Measurements from ENCODE around the gene TBL2.
"Not testable (repeated sequence)": the region's sequence is repeated elsewhere in the genome, so short reads cannot be mapped to it uniquely, and the experiment has no call there.

TBL2 gene

DNA sequence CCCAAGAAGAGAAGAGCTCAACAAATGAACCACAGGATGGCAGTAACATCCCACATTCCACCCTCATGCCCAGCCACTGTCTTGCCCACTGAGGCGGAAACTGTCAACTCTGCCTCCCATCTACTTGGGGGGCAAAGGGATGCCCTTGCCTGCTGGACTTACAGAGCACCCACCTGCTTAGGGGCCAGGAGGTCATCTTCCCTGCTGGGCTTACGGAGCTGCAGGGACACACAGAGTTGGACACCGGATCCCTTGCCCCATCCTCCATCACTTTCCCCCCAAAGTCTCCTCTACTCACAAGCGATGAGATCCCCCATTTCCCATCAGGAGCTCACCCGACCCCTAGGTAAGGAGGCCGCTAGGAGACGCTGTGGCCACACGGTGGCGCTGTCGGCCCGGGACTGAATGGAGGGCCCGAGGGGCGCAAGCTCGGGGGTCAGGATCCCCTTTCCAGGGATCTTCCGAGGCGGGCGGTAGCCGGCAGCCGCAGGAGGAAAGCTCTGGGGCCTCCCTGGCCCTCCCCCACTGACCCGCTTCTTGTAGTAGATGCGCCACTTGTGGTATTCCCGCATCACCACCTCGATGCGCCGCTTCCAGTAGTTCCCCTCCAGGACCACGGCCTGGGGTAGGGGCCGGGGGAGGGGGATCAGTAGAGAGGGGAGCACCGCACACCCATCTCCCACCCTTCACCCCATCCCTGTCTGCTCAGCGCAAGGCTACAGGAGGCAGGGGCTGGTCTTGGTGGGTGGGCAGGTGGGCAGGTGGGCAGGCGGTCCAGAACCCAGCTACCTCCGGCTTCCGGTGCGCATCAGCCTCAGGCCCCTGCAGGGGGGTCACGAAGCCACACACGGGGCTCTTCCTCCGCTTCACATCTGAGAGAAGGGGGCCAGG lies 28.7 kb upstream of the TBL2 start:
- DNase-seq (ENCODE audit: low read depth in 2 of 2): peak; percentile 43 to 70

DNA sequence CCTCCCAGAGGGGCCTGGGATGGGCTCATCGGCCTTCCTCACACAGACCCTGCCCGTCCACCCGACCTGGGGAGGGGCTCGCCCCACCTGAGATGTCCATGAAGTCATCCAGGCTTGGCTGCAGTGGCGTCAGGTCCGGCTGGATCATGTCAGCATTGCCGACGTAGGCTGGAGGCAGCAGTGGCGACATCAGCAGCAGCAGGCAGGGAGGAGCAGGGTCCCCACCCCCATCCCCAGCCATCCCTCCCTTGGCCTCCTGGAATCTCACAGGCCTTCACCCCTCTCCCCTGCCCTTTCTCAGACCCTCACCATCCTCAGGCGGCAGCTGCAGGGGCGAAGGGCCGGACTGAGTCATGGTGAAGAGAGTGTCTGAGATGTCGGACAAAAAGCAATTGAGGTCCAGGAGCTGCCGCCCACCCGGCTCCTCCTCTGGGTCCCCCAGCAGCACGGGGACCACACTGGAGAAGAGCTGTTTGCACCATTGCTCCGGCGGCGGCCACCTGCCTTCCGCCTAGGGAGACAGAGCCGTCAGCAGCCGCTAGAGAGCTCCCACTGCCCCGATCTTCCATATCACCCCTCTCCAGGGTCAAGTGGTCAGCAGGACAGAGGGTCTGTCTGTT lies 27.3 kb upstream of the TBL2 start:
- DNase-seq (ENCODE audit: low read depth in 2 of 2): no peak

DNA sequence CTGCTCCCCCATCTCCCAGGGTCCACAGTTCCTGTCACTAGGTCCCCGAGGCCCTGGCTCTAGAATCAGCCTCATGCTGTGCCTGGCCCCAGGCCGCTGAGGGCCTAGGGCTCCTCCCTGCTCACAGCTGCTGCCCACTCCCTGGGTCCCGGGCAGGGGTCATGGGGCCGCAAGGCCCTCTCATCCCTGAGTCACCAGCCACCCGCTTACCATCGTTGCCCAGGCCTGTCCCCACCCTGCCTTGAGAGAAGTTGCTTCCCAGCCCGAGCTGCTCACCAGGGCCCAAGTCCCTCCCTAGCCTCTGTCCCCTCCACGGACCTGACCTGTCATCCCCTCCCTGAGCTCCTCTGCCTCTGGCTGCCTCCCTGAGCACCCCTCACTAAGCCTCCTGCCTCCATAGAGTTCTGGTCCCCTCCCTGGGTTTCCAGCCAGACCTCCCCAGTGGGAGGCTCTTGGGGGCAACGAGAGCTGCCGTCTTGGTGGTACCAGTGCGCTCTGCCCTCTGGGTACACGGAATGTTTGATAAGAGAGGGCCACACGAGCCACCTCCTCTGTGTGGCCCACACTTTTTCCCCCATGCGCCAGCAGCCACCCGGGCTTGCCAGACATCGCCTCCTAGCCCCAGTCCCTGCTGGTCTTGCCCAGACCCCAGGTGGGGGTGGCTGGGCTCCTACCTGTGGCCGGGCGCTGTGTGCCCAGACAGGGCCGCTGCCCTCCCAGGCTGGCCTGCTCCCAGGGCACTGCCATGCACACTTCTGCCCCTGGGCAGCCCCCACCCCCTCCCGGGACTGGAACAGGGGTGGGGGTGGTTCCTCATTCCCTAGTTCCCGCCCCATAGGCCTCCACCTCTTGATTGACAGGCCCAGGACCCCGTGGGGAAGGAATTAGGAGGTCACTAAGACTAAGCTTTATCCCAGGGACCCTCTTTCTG lies 24.6 kb upstream of the TBL2 start:
- DNase-seq (ENCODE audit: low read depth in 2 of 2): no peak

DNA sequence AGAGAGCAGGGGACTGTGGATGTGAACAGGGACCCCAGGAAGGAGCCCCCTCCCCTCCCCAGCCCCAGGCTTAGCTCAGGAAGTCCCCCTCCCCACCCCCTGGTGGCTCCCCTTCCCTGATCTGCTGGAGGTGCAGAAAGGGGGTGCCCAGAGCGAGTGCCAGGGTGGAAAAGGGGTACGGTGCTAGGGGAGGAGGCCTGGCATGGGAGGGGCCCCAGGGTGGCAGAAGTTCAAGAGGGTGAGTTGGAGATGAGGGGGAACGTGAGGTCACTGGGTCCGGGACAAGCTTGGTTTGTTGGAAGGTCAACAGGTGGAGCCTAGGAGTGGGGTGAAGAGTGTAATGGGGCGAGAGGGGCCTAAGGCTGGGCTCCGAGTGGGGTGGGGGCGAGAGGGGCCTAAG lies 21.5 kb upstream of the TBL2 start:
- DNase-seq (ENCODE audit: low read depth in 2 of 2): no peak

DNA sequence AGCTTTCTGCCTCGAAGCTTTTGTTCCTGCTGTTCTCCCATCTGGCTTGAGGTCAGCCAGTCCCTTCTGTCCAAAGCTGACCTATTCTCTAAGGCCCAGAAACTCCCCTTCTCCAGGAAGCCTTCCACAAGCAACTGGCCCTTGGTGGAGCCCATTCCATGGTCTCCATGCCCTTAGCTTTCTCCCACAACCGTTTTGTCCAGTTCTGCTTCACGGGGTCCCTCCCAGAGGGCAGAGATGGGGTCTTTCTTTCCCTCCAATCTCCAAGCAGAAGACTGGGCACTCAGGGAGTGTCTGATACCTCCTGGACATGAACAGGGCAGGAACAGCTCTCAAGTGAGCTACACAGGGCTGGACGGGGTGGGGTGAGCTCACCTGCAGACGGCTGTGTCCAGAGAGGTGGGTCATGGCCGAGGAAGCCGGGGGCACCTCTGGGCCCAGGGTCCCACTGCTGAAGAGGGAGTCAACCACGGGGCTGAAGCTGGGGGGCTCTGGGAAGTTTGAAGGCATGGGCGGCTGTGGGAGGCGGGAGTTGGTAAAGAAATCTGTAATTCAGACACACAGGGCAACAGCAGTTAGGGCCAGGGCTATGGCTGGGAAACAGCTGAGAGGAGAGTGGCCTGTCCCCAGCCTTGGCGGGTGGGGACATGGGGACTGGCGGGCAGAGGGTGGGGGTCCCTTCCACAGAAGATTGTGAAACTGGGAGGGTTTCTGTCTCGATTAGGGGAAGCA lies 20.9 kb upstream of the TBL2 start:
- no peak for DNase-seq (ENCODE audit: low read depth in 2 of 2)

DNA sequence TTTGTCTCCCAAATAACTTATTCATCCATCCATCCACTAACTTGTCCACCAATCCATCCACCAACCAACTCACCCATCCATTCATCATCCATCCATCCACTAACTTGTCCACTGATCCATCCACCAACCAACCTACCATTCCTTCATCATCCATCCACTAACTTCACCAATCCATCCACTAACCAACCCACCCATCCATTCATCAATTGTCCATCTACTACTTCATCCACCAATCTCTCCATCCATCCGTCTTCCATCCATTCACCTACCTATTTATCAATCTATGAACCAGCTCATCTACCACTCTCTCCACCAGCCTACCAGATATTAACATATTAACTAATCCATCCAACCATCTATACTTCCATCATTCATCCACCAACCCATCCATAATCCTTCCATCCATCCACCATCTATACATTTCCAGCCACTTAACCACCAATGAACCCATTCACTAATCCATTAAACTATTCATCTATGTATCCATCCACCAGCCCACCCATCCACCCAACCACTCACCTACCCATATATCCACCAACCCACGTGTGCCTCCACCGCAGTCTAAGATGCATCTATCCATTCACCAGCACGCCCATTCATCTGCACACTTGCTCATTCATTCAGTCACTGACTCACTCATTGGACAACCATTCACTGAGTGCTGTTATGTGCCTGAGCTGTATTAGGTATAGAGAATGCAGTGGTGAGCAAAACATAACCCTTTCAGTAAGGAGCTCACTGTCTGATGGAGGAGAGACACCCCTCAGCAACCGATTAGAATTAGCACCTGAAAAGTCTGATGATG lies 19.8 kb upstream of the TBL2 start:
- DNase-seq (ENCODE audit: low read depth in 2 of 2): no peak

DNA sequence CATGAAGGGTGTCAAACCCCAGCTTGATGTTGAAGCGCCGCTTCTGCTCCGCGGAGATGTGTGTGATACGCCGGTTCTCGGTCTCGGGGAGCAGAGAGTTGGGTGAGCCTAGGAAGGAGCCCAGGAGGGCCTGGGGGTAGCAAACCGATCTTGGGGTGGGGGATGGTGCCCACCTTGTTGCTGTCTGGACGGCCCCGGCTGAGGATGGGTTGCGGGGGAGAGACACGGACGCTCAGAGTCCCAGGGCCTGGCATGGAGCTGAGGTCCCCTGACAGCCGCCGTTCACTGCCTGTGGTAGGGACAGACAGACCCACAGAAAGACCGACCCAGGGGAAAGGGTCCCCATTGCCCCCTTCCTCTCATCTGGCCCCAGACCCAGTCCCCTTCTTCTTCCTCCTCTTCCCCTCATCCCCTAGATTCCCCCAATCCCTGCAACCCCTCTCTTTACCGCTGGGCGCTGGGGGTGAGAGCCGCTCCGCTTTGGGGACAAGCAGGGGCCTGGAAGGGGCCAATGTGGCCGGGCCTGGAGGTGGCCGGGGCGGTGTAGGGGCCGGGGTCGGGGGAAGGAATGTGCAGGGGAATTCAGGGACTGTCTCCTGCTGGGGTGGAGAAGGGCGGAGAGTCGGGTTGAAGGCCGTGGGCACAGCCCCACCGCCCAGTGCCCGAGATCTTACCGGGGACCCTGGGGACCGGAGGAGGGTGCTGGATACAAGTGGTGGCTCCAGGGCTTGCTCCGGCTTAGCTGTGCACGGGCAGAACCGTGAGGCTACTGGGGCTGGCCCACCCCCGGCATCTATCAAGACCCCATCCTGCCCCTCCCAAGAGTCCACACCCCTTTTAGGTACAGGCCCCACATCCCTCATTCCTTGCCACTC lies 18.0 kb upstream of the TBL2 start:
- DNase-seq (ENCODE audit: low read depth in 2 of 2): no peak

DNA sequence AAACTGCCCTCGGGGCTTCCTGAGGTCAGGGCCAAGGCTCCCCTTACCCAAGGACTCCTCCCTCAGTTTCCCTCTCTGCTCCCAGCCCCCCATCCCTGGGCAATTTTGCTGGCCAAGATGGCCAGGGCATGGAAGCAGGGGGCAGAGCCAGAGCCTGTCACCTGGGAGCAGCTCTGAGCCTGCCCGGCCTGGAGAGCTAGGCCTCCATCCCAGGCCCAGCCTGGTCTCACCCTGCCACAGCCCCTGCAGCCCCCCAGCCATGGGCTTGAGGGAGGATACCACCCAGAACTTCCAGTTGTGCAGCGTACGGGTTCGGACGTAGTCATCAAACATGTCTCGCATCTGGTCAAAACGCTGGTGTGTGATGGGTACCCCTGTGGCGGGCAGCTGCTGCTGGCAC lies 17.0 kb upstream of the TBL2 start:
- no peak for DNase-seq (ENCODE audit: low read depth in 2 of 2)

DNA sequence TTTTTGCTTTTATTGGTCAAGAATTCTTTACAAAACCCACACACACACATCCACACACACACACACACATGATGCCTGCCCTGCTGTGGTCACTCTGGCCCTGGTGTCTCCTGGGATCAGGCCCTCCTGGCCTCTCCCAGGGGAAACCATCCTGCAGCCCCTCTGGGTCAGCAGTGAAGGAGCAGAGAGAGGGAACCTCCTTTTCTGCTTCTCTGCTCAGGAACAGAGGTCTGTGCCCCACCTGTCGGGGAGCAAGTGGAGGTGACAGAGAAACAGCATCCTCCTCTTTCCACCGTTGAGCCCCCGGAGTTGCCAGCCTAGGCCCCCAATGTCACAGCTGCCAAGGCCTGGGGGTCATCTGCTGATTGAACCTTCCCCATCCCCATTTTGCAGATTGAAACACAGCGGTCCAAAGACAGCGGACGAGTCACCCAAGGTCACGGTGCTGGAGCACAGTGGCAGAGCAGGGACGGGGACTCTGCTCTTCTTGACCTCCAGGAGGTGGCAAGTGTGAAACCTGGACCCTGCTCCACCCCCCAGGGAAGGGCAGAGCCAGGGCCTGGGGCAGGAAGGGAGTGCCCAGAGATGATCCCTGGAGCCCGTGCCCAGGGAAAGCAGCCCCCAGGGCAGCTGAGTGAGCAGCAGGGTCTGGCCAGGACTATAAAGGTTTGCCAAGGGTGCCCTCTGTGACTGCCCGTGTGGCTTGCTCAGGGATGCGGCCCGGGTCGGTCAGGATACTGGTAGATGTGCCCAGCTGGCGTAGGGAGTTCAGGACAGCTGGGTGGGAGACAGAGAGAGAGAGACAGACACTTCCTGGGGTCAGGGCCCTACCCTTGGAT lies 15.0 kb upstream of the TBL2 start:
- no peak for DNase-seq (ENCODE audit: low read depth in 2 of 2)

DNA sequence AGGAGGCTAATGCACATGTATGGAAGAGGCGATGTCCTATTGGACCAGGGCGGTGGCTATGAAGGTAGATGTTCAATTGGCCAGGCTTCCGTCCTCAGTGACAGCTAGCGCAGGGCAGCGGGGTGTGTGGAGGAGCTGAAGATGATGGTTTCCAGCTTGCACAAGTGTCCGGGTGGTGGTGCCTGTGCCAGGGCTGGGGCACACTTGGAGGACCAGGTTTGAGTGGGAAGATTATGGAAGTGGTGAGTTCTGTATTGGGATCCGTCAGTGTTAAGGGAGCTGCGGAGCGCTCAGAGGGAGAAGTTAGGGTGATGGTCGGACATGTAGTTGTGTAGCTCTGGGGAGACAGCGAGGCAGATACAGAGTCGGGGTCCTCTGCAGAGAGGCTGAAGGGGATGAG lies 8.5 kb upstream of the TBL2 start:
- DNase-seq (ENCODE audit: low read depth in 2 of 2): no peak

DNA sequence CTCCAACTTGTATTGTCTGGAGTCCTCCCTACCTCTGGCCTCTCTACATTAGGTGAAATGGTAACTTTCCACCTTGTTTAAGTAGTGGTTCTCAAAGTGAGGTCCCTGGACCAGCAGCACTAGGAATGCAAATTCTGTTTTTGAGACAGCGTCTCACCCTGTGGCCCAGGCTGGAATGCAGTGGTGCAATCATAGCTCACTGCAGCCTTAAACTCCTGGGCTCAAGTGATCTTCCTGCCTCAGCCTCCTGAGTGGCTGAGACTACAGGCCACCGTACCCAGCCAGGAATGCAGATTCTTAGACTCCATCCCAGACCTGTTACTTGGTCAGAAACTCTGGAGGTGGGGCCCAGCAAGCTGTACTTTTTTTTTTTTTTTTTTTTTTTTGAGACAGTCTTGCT lies 6.8 kb upstream of the TBL2 start:
- DNase-seq (ENCODE audit: low read depth in 2 of 2): no peak

DNA sequence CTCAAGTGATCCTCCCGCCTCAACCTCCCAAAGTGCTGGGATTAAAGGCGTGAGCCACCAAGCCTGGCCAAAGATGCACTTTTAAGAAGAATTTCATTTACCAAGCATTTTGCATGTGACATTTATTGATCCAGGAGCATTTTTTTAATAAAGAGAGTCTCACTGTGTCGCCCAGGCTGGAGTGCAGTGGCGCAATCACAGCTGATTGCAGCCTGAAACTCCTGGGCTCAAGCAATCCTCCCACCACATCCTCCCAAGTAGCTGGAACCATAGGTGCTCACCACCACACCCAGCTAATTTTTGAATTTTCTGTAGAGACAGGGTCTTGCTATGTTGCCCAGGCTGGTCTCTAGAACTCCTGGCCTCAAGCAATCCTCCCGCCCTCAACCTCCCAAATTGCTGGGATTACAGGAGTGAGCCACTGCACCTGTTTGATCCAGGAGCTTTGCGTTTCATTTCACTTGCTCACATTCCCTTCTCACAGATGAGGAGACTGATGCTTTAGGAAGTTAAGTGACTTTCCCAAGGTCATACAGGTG lies 4.4 kb upstream of the TBL2 start:
- no peak for DNase-seq (ENCODE audit: low read depth in 2 of 2)

DNA sequence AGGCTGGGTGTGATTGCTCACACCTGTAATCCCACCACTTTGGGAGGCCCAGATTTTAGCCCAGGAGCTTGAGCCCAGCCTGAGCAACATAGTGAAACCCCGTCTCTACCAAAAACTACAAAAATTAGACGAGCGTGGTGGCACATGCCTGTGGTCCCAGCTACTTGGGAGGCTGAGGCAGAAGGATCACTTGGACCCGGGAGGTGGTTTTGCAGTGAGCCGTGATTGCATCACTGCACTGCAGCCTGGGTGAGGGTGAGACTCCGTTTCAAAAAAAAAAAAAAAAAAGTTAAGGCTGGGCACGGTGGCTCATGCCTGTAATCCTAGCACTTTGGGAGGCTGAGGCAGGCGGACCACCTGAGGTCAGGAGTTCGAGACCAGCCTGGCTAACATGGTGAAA lies 2.6 kb upstream of the TBL2 start:
- not testable (repeated sequence) for DNase-seq (ENCODE audit: low read depth in 2 of 2)

DNA sequence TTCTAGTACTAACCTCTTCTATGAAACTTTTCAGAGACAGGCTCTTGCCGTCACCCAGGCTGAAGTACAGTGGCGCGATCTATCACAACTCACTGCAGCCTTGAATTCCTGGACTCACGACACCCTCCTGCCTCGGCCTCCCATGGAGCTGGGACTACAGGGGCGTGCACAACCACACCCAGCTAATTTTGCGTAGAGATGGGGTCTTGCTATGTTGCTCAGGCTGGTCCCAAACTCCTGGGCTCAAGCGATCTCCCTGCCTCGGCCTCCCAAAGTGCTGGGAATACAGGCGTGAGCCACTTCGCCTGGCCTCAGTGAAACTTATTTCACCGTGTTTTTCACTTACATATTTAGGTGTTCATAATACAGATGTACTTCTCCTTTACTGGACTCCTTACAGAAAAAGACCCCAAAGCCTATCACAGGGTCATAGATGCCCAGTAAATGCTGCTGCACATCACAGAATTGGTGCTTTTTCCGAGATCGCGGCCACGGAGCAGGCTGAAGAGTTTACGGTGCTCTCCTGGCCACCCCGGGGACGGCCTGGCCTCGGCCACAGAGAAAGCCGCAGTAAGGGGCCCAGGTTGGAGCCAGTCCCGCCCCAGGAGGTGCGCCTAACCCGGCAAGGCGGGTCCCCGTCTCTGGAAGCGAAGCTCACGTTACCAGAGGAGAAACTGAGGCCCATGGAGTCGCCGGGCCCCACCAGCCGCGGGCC lies 595 bp downstream of the TBL2 start:
- DNase-seq (ENCODE audit: low read depth in 2 of 2): no peak

DNA sequence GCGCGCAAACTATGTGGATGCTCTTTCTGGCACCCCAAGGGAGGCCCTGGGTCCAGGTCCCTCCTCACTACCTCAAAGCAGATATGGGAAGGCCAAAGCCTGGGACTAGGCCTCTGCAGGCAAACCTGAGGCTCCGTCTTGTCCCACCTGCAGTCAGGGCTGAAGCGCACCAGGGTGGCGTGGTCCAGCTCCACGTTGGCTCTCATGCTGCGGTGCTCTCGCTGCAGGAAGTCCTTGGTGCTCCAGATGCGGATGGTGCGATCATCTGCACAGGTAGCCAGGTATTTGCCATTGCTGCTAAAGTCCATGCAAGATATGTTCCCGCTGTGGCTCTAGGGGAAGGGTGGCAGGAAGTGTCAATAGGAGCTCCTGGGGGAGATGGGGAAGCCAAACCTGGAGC lies 4.6 kb downstream of the TBL2 start:
- DNase-seq (ENCODE audit: low read depth in 2 of 2): no peak

DNA sequence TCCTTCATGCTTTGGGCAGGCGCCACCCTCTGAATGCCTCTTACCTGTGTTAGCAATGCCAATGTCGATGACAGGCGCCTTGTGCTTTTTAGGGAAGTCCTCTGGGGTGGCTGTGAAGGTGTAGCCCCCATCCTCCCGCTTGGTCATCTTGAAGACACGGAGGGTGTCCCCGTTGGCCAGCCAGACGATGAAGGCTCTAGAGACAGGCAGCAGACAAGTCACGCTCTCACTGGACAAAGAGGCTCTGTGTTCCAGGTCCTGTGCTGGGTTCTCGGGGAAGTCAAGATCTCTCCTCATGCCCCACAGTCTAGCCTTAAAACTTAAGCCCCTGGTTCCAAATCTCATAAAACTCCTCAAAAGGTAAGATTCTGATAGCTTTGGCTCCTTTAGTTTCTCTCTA lies 5.1 kb downstream of the TBL2 start:
- DNase-seq (ENCODE audit: low read depth in 2 of 2): no peak

DNA sequence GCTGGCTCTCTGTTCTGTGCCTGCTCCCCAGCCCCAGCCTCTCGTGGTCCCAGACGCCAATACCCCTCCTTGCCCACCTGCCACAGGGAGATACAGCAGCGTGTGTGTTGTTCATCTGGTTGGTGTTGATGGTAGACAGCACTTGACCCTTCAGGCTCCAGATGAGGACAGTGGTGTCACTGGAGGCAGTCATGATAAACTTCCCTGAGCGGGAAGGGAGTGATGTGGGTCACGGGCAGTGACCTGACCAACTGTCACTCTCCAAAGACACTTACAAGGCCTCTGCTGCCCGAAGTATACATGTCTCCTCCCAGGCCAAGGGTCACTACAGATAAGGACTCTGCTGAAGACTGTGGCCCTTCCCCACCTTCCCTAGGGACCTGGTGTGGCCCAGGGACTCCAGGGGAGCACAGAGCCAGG lies 5.6 kb downstream of the TBL2 start:
- DNase-seq (ENCODE audit: low read depth in 2 of 2): no peak

DNA sequence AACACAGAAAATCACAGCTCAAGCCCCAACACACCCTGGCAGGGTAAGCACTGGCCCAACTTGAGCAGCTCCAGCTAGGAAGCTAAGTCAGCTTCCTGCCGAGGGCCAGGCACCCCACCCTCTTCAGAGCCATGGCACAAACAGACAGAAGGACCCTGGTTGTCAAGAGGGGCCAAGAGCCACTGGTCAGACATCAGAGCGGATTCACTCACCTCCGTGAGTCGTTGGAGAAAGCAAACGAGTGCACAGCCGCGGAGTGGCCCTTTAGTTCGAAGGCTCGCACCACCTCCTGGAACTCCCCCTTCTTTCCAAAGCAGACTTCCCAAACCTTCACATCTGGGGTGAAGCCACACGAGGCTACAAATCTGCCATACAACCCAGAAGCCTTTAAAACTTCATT lies 7.4 kb downstream of the TBL2 start:
- no peak for DNase-seq (ENCODE audit: low read depth in 2 of 2)
